Trophoblast cell (in vitro differentiated cells and primary cell): ENCODE measurements around the gene AZIN2. TPM values are rescaled to one million over a fixed set of nuclear protein-coding genes. Genes with fewer than 3 reads are reported as not detected.
A peak's percentile ranks its signal among the peaks of the same experiment; 100 is the strongest.

Source experiments
- DNase-seq, 2 donors: peaks; one replicate each; pipeline ENCODE4 v3.0.0-alpha.2; 2016
- H2AFZ ChIP-seq: 2 replicates; pipeline ENCODE4 v1.6.1; 2013; ENCODE audit warnings: low read length, moderate library complexity, mild to moderate bottlenecking; ENCODE audit not compliant: insufficient read depth, poor library complexity
- H2AK5ac ChIP-seq: 2 replicates; pipeline ENCODE4 v1.6.1; 2013; ENCODE audit warnings: mild to moderate bottlenecking, low read length
- H2BK120ac ChIP-seq: 2 replicates; pipeline ENCODE4 v1.6.1; 2013; ENCODE audit warnings: low read length, mild to moderate bottlenecking, moderate library complexity; ENCODE audit not compliant: insufficient read depth, poor library complexity
- H2BK12ac ChIP-seq: 2 replicates; pipeline ENCODE4 v1.6.1; 2013; ENCODE audit warnings: mild to moderate bottlenecking, low read length, moderate library complexity
- H2BK5ac ChIP-seq: 2 replicates; pipeline ENCODE4 v1.6.1; 2013; ENCODE audit warnings: low read length, low read depth, moderate library complexity, mild to moderate bottlenecking; ENCODE audit not compliant: poor library complexity
- H3K14ac ChIP-seq: 2 replicates; pipeline ENCODE4 v1.6.1; 2013; ENCODE audit warnings: mild to moderate bottlenecking, low read length
- H3K18ac ChIP-seq: 2 replicates; pipeline ENCODE4 v1.6.1; 2013; ENCODE audit warnings: mild to moderate bottlenecking, low read length
- H3K23ac ChIP-seq: 2 replicates; pipeline ENCODE4 v1.6.1; 2013; ENCODE audit warnings: low read length
- H3K27ac ChIP-seq: 2 replicates; pipeline ENCODE4 v1.5.1; 2013; ENCODE audit warnings: low read depth, mild to moderate bottlenecking, inconsistent platforms, low read length, moderate library complexity
- H3K27me3 ChIP-seq: 2 replicates; pipeline ENCODE4 v1.6.1; 2013; ENCODE audit warnings: inconsistent platforms, mild to moderate bottlenecking, low read length, moderate library complexity; ENCODE audit not compliant: insufficient read depth
- H3K36me3 ChIP-seq, 2 experiments: 1 replicate in 1 of 2; 2 replicates in 1 of 2; pipeline ENCODE4 v1.6.1; 2013; ENCODE audit warnings: low read length in 2 of 2, mild to moderate bottlenecking in 2 of 2, moderate library complexity in 1 of 2; ENCODE audit not compliant: insufficient read depth in 2 of 2, control insufficient read depth in 1 of 2
- H3K4ac ChIP-seq: 2 replicates; pipeline ENCODE4 v1.6.1; 2013; ENCODE audit warnings: low read depth, mild to moderate bottlenecking, low read length, moderate library complexity
- H3K4me1 ChIP-seq, 2 experiments: 1 replicate in 1 of 2; 2 replicates in 1 of 2; pipeline ENCODE4 v1.6.1; 2013; ENCODE audit warnings: low read length in 2 of 2, mild to moderate bottlenecking in 2 of 2, moderate library complexity in 1 of 2; ENCODE audit not compliant: insufficient read depth in 2 of 2, control insufficient read depth in 1 of 2
- H3K4me2 ChIP-seq: 2 replicates; pipeline ENCODE4 v1.6.1; 2013; ENCODE audit warnings: inconsistent platforms, mild to moderate bottlenecking, low read length, moderate library complexity
- H3K4me3 ChIP-seq: 2 replicates; pipeline ENCODE4 v1.5.1; 2013; ENCODE audit warnings: mild to moderate bottlenecking, low read depth, low read length, inconsistent platforms
- H3K79me1 ChIP-seq: one replicate; pipeline ENCODE4 v1.6.1; 2013; ENCODE audit warnings: low read length
- H3K79me2 ChIP-seq: 2 replicates; pipeline ENCODE4 v1.6.1; 2013; ENCODE audit warnings: low read length, mild to moderate bottlenecking; ENCODE audit not compliant: control insufficient read depth, insufficient read depth, poor library complexity
- H3K9ac ChIP-seq: 2 replicates; pipeline ENCODE4 v1.6.1; 2013; ENCODE audit warnings: mild to moderate bottlenecking, low read length
- H3K9me3 ChIP-seq: 2 replicates; pipeline ENCODE4 v1.6.1; 2013; ENCODE audit warnings: low read depth, mild to moderate bottlenecking, control low read depth, inconsistent platforms, low read length; ENCODE audit not compliant: insufficient read depth
- H4K12ac ChIP-seq: 2 replicates; pipeline ENCODE4 v1.6.1; 2013; ENCODE audit warnings: low read depth, mild to moderate bottlenecking, low read length, moderate library complexity
- H4K8ac ChIP-seq: 2 replicates; pipeline ENCODE4 v1.6.1; 2013; ENCODE audit warnings: low read depth, mild to moderate bottlenecking, low read length, moderate library complexity
- H4K91ac ChIP-seq: one replicate; pipeline ENCODE4 v1.6.1; 2013; ENCODE audit warnings: low read depth, mild to moderate bottlenecking, low read length, moderate library complexity
- WGBS: extraction: QIAGEN DNeasy Blood & Tissue Kit; methylation state at CpG from one replicate; pipeline ENCODE4 v1.1.7; 2013; ENCODE audit warnings: missing lambda C conversion rate; ENCODE audit not compliant: insufficient read length, insufficient coverage; ENCODE audit errors: extremely low coverage; 5-methylcytosine and 5-hydroxymethylcytosine counted together
- polyA plus RNA-seq: library from polyadenylated mRNA; stranded (reverse); fragments of 200-250 nt; gene quantifications from 2 replicates; pipeline ENCODE4 v1.2.3, GENCODE V29; 2013

Gene AZIN2
- polyA plus RNA-seq: 4.4 and 5.3 TPM in 2 replicates

GRCh38 chr1:33080885-33081553, at the start of gene AZIN2:
AZIN2 (plus strand) TSS chr1:33081153; CDS start chr1:33082250, 1,097 bp downstream.
- H3K4me3 ChIP-seq: peak within 1 kb of the TSS; percentile 70
- peak; percentile 95 to 97 for DNase-seq
- no peak within 1 kb of the TSS for H4K12ac ChIP-seq
- peak within 1 kb of the TSS; percentile 81 for H3K4me2 ChIP-seq
- H3K79me2 ChIP-seq: no peaks in the 10 kb centered on the region
- H3K9ac ChIP-seq: peak within 1 kb of the TSS; percentile 19
- H3K27me3 ChIP-seq: no peaks in the 10 kb centered on the region
- H3K9me3 ChIP-seq: peaks cover 3% of the 10 kb centered on the region
- no peak within 1 kb of the TSS for H3K4ac ChIP-seq
- peak within 1 kb of the TSS; percentile 39 for H4K8ac ChIP-seq
- peaks cover 0 to 4% of the 10 kb centered on the region in 2 experiments for H3K36me3 ChIP-seq
- no peak within 1 kb of the TSS for H3K18ac ChIP-seq
- no peak within 1 kb of the TSS for H4K91ac ChIP-seq
- H2BK5ac ChIP-seq: no peak within 1 kb of the TSS
- H2BK120ac ChIP-seq: no peak within 1 kb of the TSS
- peaks cover 4% of the 10 kb centered on the region for H3K79me1 ChIP-seq
- H3K14ac ChIP-seq: no peak within 1 kb of the TSS
- peaks cover 2% of the 10 kb centered on the region in 2 experiments for H3K4me1 ChIP-seq
- H2AK5ac ChIP-seq: no peak within 1 kb of the TSS
- H2AFZ ChIP-seq: peak within 1 kb of the TSS; percentile 27
- H2BK12ac ChIP-seq: no peak within 1 kb of the TSS
- WGBS: no CpG with 5 or more reads among the region's 52 CpGs
- no peak within 1 kb of the TSS for H3K27ac ChIP-seq
- H3K23ac ChIP-seq: no peak within 1 kb of the TSS

GRCh38 chr1:33031506-33031905, 49.4 kb upstream of the AZIN2 start:
- no peak overlapping the region for H3K23ac ChIP-seq
- no CpG with 5 or more reads among the region's 4 CpGs for WGBS
- H3K4ac ChIP-seq: peak overlapping the region; percentile 16

GRCh38 chr1:33032126-33032869, 48.7 kb upstream of the AZIN2 start:
- Histone ChIP-seq H4K12ac (no peak overlapping the region), H3K79me2 (peaks cover 3% of the 10 kb centered on the region), H3K9me3 (no peaks in the 10 kb centered on the region), H3K9ac (no peak overlapping the region), H3K79me1 (peaks cover 6% of the 10 kb centered on the region), H3K36me3 (peaks cover 3 to 6% of the 10 kb centered on the region in 2 experiments), H2AK5ac (no peak overlapping the region), H3K4me2 (no peak overlapping the region), H3K4ac (no peak overlapping the region), H3K4me3 (no peak overlapping the region), H3K18ac (no peak overlapping the region), H4K8ac (no peak overlapping the region), H3K23ac (no peak overlapping the region), H3K27ac (no peak overlapping the region), H2BK12ac (no peak overlapping the region), H3K4me1 (peaks cover 7 to 9% of the 10 kb centered on the region in 2 experiments), H4K91ac (no peak overlapping the region), H2BK5ac (no peak overlapping the region), H2AFZ (no peak overlapping the region), H3K14ac (no peak overlapping the region), H2BK120ac (no peak overlapping the region), H3K27me3 (no peaks in the 10 kb centered on the region)
- WGBS: no CpG with 5 or more reads among the region's 6 CpGs
- no peak for DNase-seq

More at GRCh38 chr1:33031506-33031905, 49.4 kb upstream of the AZIN2 start:
- Histone ChIP-seq H3K27me3 (no peaks in the 10 kb centered on the region), H4K12ac (no peak overlapping the region), H3K79me1 (peaks cover 5% of the 10 kb centered on the region), H4K8ac (no peak overlapping the region), H2AK5ac (no peak overlapping the region), H2BK5ac (no peak overlapping the region), H3K27ac (no peak overlapping the region), H3K9ac (no peak overlapping the region), H3K14ac (no peak overlapping the region), H3K4me2 (no peak overlapping the region), H2BK120ac (no peak overlapping the region), H3K18ac (no peak overlapping the region), H3K36me3 (peaks cover 3 to 6% of the 10 kb centered on the region in 2 experiments), H3K79me2 (peaks cover 2% of the 10 kb centered on the region), H4K91ac (no peak overlapping the region), H3K4me1 (peaks cover 7 to 9% of the 10 kb centered on the region in 2 experiments), H3K9me3 (no peaks in the 10 kb centered on the region), H2AFZ (no peak overlapping the region), H2BK12ac (no peak overlapping the region), H3K4me3 (no peak overlapping the region)
- no peak for DNase-seq

- H4K91ac ChIP-seq: peak overlapping the region; percentile 8
- H3K4me2 ChIP-seq: peak overlapping the region; percentile 73
- H3K4me1 ChIP-seq: peaks cover 7 to 9% of the 10 kb centered on the region in 2 experiments
- no peak overlapping the region for H2BK5ac ChIP-seq
- no peak overlapping the region for H3K14ac ChIP-seq
- peak overlapping the region; percentile 52 for H4K8ac ChIP-seq
- H3K79me2 ChIP-seq: peaks cover 3% of the 10 kb centered on the region
- DNase-seq: peak; percentile 42 to 54
- H3K9ac ChIP-seq: peak overlapping the region; percentile 59
- no peak overlapping the region for H3K18ac ChIP-seq
- no peaks in the 10 kb centered on the region for H3K9me3 ChIP-seq
- H2BK12ac ChIP-seq: no peak overlapping the region
- WGBS: no CpG with 5 or more reads among the region's 5 CpGs
- no peak overlapping the region for H3K23ac ChIP-seq
- H3K4me3 ChIP-seq: peak overlapping the region; percentile 75
- H3K36me3 ChIP-seq: peaks cover 0 to 3% of the 10 kb centered on the region in 2 experiments
- H2BK120ac ChIP-seq: no peak overlapping the region
- peak overlapping the region; percentile 2 for H3K4ac ChIP-seq
- no peak overlapping the region for H2AFZ ChIP-seq
- H3K27ac ChIP-seq: no peak overlapping the region
- H3K27me3 ChIP-seq: no peaks in the 10 kb centered on the region
- peaks cover 6% of the 10 kb centered on the region for H3K79me1 ChIP-seq
- H4K12ac ChIP-seq: peak overlapping the region; percentile 20
- peak overlapping the region; percentile 39 for H2AK5ac ChIP-seq
Observed at GRCh38 chr1:33036051-33036525, 44.9 kb upstream of the AZIN2 start.
